Measurements from ENCODE around the gene NLGN1. TPM values are rescaled to one million over a fixed set of nuclear protein-coding genes. Genes with fewer than 3 reads are reported as not detected.

The NLGN1 gene
- total and polyA plus RNA-seq, 9 of the 15 experiments (the other 6 are each of a cell fraction or from before 2014, with no cell fraction given): under 0.01 to 0.01 TPM; not detected in 7

DNA sequence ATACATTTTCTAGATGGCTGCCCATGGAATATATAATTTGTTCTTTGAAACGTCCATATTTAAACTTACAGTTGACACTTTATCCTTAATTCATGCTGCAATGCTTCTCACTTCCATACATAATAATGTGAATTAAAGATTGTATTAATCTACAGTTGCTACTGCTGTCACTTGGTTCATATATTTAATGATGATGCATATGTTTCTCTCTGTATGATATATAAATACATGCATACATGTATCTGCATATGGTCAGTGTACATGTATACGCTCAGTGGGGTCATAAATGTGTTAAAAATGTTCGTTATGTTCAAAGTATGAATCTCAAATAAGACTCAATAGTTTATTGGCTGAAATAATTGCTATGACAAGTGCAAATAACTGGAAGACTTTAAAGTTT is 382.5 kb downstream of the NLGN1 start:
- FAIRE-seq: no peak
- ChIA-PET POLR2A (no interaction called here), CTCF (ENCODE audit: low intra/inter-chr PET ratio) (no interaction called here)
- Histone ChIP-seq H3K4me2 (ENCODE audit: insufficient read depth, low read length) (no peak overlapping the region), H3K4me3 (no peak overlapping the region), H4K20me1 (replicated peaks; ENCODE audit: control insufficient read depth, insufficient read depth, low read length) (no peaks in the 10 kb centered on the region), H3K27me3 (ENCODE audit: control insufficient read depth in 2 of 2, insufficient read depth in 2 of 2, low read length in 2 of 2) (no peaks in the 10 kb centered on the region), H3K9ac (ENCODE audit: insufficient read depth in 1 of 2, low read depth in 2 of 2, low read length in 2 of 2) (no peak overlapping the region), H3K27ac (ENCODE audit: extremely low read depth, low read depth, low read length) (no peak overlapping the region), H3K4me1 (replicated peaks in 1 of 2; ENCODE audit: control insufficient read depth in 2 of 2, insufficient read depth in 2 of 2, low read length in 2 of 2) (no peaks in the 10 kb centered on the region), H3K9me3 (replicated peaks; ENCODE audit: control insufficient read depth, insufficient read depth, low read depth, low read length) (no peaks in the 10 kb centered on the region), H3K9me1 (ENCODE audit: control insufficient read depth, insufficient read depth, low read length) (no peaks in the 10 kb centered on the region), H3K36me3 (ENCODE audit: control insufficient read depth, insufficient read depth, low read length) (no peaks in the 10 kb centered on the region), H3K79me2 (ENCODE audit: control insufficient read depth, insufficient read depth, low read length) (no peaks in the 10 kb centered on the region), H2AFZ (ENCODE audit: low read depth, low read length) (no peak overlapping the region)
- no TSS peak for BruUV-seq (replicated peaks)
- WGBS (ENCODE audit: insufficient coverage, low coverage, missing lambda C conversion rate): 0% methylated on average over 3 of the region's 3 CpGs
- in situ Hi-C loops (cut with MboI): no loop called here
- ATAC-seq: no peak
- intact Hi-C loops (cut with micrococcal nuclease): no loop called here
- DNase-seq (ENCODE audit: extremely low read depth in 1 of 4, low spot score in 3 of 4): no peak
- TF ChIP-seq, protein P1, sequence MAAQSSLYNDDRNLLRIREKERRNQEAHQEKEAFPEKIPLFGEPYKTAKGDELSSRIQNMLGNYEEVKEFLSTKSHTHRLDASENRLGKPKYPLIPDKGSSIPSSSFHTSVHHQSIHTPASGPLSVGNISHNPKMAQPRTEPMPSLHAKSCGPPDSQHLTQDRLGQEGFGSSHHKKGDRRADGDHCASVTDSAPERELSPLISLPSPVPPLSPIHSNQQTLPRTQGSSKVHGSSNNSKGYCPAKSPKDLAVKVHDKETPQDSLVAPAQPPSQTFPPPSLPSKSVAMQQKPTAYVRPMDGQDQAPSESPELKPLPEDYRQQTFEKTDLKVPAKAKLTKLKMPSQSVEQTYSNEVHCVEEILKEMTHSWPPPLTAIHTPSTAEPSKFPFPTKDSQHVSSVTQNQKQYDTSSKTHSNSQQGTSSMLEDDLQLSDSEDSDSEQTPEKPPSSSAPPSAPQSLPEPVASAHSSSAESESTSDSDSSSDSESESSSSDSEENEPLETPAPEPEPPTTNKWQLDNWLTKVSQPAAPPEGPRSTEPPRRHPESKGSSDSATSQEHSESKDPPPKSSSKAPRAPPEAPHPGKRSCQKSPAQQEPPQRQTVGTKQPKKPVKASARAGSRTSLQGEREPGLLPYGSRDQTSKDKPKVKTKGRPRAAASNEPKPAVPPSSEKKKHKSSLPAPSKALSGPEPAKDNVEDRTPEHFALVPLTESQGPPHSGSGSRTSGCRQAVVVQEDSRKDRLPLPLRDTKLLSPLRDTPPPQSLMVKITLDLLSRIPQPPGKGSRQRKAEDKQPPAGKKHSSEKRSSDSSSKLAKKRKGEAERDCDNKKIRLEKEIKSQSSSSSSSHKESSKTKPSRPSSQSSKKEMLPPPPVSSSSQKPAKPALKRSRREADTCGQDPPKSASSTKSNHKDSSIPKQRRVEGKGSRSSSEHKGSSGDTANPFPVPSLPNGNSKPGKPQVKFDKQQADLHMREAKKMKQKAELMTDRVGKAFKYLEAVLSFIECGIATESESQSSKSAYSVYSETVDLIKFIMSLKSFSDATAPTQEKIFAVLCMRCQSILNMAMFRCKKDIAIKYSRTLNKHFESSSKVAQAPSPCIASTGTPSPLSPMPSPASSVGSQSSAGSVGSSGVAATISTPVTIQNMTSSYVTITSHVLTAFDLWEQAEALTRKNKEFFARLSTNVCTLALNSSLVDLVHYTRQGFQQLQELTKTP (IDR thresholded peaks at IDR 0.05; ENCODE audit: low read depth in 1 of 2, partially characterized antibody in 2 of 2): no peak
- no peak for TF ChIP-seq PPARD (CRISPR knock-in tag; IDR thresholded peaks at IDR 0.05)
- no peak for TF ChIP-seq ZNF143 (CRISPR knock-in tag; IDR thresholded peaks at IDR 0.05)
- no peak for TF ChIP-seq ZNF785 (CRISPR knock-in tag; IDR thresholded peaks at IDR 0.05)
- TF ChIP-seq ZNF316 (IDR thresholded peaks at IDR 0.05): no peak
- TF ChIP-seq RBM14 (IDR thresholded peaks at IDR 0.05; ENCODE audit: borderline replicate concordance, insufficient read depth, low read depth, low read length): no peak
- no peak for TF ChIP-seq CREB1 (IDR thresholded peaks at IDR 0.05)
- TF ChIP-seq CREB1 (CRISPR knock-in tag; IDR thresholded peaks at IDR 0.05): no peak
- TF ChIP-seq, protein P2, sequence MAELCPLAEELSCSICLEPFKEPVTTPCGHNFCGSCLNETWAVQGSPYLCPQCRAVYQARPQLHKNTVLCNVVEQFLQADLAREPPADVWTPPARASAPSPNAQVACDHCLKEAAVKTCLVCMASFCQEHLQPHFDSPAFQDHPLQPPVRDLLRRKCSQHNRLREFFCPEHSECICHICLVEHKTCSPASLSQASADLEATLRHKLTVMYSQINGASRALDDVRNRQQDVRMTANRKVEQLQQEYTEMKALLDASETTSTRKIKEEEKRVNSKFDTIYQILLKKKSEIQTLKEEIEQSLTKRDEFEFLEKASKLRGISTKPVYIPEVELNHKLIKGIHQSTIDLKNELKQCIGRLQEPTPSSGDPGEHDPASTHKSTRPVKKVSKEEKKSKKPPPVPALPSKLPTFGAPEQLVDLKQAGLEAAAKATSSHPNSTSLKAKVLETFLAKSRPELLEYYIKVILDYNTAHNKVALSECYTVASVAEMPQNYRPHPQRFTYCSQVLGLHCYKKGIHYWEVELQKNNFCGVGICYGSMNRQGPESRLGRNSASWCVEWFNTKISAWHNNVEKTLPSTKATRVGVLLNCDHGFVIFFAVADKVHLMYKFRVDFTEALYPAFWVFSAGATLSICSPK (IDR thresholded peaks at IDR 0.05; ENCODE audit: borderline replicate concordance): no peak
- no peak for TF ChIP-seq OTX1 (CRISPR knock-in tag; IDR thresholded peaks at IDR 0.05)
- TF ChIP-seq, protein P3, sequence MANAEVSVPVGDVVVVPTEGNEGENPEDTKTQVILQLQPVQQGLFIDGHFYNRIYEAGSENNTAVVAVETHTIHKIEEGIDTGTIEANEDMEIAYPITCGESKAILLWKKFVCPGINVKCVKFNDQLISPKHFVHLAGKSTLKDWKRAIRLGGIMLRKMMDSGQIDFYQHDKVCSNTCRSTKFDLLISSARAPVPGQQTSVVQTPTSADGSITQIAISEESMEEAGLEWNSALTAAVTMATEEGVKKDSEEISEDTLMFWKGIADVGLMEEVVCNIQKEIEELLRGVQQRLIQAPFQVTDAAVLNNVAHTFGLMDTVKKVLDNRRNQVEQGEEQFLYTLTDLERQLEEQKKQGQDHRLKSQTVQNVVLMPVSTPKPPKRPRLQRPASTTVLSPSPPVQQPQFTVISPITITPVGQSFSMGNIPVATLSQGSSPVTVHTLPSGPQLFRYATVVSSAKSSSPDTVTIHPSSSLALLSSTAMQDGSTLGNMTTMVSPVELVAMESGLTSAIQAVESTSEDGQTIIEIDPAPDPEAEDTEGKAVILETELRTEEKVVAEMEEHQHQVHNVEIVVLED (CRISPR knock-in tag; IDR thresholded peaks at IDR 0.05): no peak
- TF ChIP-seq KHSRP (IDR thresholded peaks at IDR 0.05): no peak
- TF ChIP-seq, protein P4, sequence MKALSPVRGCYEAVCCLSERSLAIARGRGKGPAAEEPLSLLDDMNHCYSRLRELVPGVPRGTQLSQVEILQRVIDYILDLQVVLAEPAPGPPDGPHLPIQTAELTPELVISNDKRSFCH (CRISPR knock-in tag; IDR thresholded peaks at IDR 0.05): no peak
- TF ChIP-seq, protein P4 (tag; IDR thresholded peaks at IDR 0.05): no peak
- TF ChIP-seq, protein P5, sequence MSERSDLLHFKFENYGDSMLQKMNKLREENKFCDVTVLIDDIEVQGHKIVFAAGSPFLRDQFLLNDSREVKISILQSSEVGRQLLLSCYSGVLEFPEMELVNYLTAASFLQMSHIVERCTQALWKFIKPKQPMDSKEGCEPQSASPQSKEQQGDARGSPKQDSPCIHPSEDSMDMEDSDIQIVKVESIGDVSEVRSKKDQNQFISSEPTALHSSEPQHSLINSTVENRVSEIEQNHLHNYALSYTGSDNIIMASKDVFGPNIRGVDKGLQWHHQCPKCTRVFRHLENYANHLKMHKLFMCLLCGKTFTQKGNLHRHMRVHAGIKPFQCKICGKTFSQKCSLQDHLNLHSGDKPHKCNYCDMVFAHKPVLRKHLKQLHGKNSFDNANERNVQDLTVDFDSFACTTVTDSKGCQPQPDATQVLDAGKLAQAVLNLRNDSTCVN (CRISPR knock-in tag; IDR thresholded peaks at IDR 0.05): no peak
- no peak for TF ChIP-seq FUS (optimal IDR thresholded peaks at IDR 0.05; ENCODE audit: low read depth, low read length)
